NCI-H226 (cell line): ENCODE results near the gene AGPAT1.
"Not testable (repeated sequence)": the region's sequence is repeated elsewhere in the genome, so short reads cannot be mapped to it uniquely, and the experiment has no call there.

Experiments
- DNase-seq: peaks from one replicate; pipeline ENCODE4 v3.0.0-alpha.2; 2015

AGPAT1 gene

DNA sequence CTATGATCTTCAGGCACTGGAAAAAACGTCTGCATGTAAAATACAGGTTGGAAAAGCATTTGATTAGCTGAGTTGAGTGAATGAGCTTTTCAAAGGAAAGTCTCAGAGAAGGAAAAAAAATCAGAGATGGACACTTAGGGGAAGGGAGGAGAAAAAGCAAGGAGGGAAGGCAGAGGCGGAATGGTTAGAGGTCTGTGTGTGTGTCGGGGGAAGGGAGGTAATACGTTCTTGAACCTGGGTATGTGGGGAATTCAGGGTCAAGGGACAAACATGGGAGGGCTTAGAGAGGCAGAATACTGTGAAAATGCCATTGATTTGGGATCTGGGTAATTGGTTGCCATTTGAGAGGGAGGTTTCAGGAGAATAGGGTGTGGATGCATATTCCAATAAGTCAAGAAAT lies 29.2 kb downstream of the AGPAT1 start:
- no peak for DNase-seq

DNA sequence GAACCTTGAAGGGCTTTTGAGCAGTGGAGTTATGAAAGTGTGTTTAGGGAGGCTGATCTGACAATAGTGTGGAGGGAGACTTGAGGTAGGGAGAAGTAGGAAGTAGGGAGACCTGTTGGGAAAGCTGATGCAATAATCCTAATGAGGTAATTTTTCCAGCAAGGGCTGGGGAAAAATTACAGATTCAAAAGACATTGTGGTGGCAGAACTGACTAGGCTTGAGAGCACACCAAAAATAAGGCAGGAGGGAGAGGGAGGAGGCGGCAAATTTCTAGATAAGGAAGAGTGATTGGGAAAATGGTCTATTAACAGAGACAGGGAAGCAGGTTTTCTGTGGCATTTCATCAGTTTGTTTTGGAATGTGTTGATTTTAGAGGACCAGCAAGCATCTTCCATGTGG lies 29.6 kb downstream of the AGPAT1 start:
- DNase-seq = peak; percentile 22

GRCh38 chr6:32144238-32144637 lies 31.6 kb downstream of the AGPAT1 start:
- not testable (repeated sequence) for DNase-seq

DNA sequence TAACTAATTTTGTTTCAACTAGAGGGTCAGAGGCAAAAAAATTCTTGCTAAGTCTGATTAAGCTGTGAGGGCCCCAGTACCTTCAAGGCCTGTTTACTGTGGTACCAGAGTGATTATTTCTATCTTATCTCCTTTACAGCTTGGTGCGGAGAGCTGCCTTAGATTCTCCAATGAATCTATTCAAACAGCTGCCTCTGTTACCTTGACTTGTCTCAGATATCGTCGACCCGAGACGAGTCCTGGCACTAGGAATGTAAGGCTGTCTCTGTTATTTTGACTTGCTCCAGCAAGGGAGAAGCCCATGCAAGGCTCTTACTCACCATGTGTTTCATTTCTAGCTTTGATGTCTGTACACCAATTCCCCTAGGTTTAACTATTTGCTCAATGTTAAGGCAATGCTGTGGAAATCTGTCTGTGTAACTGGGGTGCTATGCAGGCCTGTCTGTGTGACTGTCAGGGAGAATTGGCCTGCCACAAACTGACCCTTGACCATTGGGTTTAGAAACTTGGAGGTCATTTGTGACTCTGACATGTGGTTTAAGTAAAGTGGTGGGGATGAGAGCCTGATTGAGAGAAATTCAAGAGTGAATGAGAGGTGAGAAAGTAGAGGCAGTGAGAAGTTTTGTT lies 35.4 kb downstream of the AGPAT1 start:
- no peak for DNase-seq

DNA sequence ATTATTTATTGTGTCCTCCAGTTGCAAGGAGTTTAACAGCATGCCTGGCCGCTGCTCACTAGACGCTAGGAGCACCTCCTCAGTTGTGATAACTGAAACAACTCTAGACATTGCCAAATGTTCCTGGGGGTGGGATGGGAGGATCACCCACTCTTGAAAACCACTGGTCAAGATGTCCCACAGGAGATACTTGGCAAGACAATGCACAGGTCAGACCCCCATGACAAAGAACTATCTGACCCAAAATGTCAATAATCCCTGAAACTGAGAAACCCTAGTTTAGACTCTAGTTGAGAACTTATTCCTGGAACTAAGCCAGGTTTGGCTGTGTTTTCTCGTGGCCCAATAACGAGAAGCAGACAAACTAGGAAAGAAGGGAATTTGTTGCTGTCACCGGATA lies 36.3 kb downstream of the AGPAT1 start:
- no peak for DNase-seq

- DNase-seq = no peak
Measured at GRCh38 chr6:32137454-32137853, 38.4 kb downstream of the AGPAT1 start.

DNA sequence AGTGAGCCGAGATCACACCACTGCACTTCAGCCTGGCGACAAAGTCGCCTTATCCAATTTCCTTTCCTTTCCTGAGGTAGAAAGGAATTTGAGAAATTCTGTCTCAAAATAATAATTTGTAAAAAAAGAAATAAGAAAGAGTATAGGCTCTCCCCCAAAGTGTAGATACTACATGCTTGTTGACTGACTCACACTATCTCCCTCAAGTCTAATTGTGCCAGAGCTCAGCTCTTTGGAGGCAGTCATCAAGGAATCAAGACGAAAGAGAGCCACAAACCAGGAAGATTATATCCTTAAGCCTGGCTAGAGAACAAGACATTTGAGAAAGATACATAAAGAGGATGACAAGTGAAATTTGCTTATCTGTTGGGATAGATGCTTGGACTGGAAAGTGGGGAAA lies 42.1 kb downstream of the AGPAT1 start:
- peak; percentile 37 for DNase-seq

DNA sequence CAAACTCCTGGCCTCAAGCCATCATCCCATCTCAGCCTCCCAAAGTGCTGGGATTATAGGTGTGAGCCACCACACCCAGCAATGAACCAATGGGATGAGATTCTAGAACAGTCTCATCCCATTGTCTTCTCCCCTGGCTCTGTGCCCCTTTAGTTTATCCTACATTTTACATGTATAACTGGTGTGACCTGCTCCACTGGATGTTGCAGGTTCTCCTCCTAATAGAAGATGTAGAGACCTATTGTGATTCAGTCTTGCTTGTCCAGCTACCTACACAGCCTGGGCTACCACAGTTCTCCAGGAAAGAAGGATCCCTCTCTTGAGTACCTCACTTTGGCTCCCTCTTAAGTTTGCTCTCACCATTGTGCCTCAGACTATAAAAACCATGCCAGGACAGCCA lies 43.8 kb downstream of the AGPAT1 start:
- DNase-seq = no peak

- no peak for DNase-seq
Measured at GRCh38 chr6:32131439-32131948, 44.4 kb downstream of the AGPAT1 start.

- no peak for DNase-seq
Measured at GRCh38 chr6:32129297-32130088, 46.4 kb downstream of the AGPAT1 start.

DNA sequence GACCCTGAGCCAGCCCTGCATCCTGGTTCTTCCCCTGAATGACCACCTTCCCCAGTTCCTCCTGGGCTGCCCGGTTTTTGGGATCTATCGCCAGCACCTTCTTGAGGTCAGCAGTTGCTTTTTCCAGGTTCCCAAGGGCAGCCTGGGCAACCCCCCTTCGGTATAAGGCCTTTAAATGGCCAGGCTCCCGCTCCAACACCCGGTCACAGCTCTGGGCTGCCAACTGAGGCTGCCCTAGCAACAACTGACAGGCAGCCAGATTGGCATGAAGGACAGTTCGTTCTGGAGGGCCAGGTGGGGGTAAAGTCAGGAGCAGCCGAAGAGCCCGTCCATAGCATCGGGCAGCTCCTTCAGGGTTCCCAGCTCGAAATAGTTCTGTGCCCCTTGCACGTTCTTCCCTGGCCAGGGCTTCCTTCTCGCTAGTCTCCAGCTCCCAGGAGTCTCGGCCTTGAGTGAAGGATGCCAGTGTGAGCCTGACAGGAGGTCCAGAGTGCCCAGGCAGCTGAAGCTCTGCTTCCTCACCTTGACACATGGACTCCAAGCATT lies 47.1 kb downstream of the AGPAT1 start:
- DNase-seq = no peak

- peak; percentile 99 for DNase-seq
Measured at GRCh38 chr6:32127717-32128592, 47.9 kb downstream of the AGPAT1 start, which contains the start of gene ATF6B. Gene ATF6B (minus strand): TSS chr6:32128246. CDS start chr6:32128207, 39 bp downstream.

DNA sequence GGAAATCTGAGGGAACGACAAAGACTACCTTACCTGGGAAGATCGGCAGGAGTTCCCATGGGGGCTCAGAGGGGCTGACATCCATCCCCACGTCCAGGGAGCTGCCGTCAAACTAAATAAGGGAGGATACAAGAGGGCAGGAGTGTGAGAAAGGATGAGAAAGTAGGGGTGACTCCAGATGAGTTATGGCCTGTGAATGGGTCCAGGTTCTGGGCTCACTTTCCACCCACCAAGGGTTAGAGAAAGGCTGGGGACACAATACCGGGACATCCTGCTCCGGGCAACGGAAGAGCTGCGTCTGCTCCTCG lies 48.5 kb downstream of the AGPAT1 start:
- DNase-seq = no peak

- DNase-seq = no peak
Measured at GRCh38 chr6:32126880-32127279, 49.0 kb downstream of the AGPAT1 start.

DNA sequence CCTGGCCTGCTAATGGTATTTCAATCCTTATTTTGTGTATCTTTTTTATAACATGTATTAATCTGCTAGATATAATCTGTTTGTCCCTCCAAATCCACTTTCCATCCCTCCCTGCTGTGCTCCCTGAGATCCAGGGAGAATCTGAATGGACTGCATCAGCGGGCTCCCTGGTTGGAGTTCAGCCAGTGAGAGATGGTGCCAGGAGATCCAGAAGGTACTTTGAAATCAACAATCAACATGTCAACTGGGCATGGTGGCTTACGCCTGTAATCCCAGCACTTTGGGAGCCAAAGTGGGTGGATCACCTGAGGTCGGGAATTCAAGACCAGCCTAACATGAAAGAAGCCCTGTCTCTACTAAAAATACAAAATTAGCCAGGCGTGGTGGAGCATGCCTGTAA lies 52.2 kb downstream of the AGPAT1 start:
- no peak for DNase-seq

GRCh38 chr6:32120573-32121059 lies 55.3 kb downstream of the AGPAT1 start:
- no peak for DNase-seq

DNA sequence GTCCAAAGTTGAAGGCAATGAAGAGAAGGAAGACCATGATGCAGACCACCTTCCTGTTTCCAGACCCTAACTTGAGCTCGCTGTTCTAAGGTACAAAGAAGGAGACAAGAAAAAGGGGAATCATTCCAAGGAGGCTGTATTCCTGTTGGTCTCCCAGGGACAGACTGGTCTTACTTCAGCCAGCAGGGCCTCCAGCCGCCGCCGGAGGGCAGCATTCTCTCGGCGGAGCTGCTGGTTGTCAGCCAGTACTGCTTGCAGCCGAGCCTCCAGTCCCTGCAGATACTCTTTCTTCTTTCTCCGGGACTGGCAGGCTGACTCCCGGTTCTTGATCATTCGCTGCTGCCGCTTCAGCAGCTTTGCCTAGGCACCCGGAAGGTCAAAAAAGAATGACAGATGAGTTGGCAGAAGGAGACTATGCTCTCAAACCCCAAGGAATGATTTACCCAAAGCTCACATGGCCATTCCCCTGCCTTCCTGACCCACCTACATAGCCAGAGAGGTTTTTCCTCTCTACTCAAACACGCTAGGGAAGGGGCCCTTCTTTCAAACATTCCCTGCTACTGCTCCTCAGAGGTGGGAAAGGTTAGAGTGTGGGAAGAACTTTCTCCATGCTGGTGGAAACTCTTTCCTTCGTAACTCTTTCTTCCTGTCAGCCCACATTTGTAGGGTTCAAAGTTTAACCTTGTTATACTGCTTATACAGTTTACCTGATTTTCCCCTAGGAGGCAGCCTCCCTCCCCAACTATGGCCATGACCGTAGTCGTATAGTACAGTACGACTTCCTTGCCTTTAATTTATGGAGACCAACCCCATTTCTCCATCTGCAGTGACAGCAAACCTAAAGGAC lies 56.9 kb downstream of the AGPAT1 start:
- peak; percentile 76 for DNase-seq
